ENCODE results near the gene TMEM116.

TMEM116 gene

DNA sequence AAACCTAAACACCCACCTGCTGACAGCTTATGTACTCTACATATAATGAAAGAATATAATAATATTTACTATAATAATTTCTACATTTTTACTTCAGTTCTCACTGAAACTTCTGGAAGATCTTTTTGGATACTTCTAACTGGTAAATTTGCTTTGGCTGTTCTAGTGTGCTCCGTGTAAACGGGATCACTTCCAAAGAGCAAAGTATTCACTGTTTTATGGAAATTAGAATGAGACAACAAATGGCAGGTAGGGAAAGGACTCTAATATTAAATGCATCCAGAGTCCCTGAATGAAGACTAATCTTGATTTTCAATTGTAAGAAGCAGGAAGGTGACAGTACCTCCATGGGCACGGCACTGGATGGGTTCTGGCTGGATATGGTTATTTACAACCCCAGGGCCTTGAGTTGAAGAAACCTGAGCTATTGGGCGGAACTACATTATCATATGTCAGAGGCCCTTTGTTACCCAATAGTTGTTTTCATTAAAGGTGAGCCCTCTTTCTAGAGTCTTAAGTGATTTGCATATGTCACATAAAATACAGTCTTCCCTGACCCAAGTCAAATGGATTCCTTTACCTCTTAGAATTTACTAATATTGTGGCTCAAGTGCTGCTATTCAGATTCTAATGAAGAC, 10.9 kb upstream of the TMEM116 start:
- Histone ChIP-seq H3K79me2 (ENCODE audit: insufficient read depth, low read length) (peaks cover 22% of the 10 kb centered on the region; the same call in 1 of the 2 replicates), H3K9me2 (replicated peaks; ENCODE audit: low read depth, low read length) (no peaks in the 10 kb centered on the region), H3K9me3 (ENCODE audit: insufficient read depth, low read depth, low read length) (no peaks in the 10 kb centered on the region), H3F3A (ENCODE audit: low read depth) (no peaks in the 10 kb centered on the region), H3K9ac (ENCODE audit: low read depth, low read length, poor library complexity, severe bottlenecking) (no peak overlapping the region), H3K4me2 (ENCODE audit: low read depth, low read length, poor library complexity, severe bottlenecking) (no peak overlapping the region), H4K20me1 (ENCODE audit: insufficient read depth, low read length, poor library complexity, severe bottlenecking) (peaks cover 9% of the 10 kb centered on the region), H3K27me3 (ENCODE audit: insufficient read depth, low read length, poor library complexity, severe bottlenecking) (no peaks in the 10 kb centered on the region), H3K36me3 (ENCODE audit: insufficient read depth, low read length) (peaks cover 55% of the 10 kb centered on the region), H2AFZ (ENCODE audit: low read length) (no peak overlapping the region), H3K4me3 (ENCODE audit: low read length, poor library complexity, severe bottlenecking) (no peak overlapping the region), H3K4me1 (ENCODE audit: insufficient read depth, low read length, poor library complexity, severe bottlenecking) (peaks cover under 1% of the 10 kb centered on the region)
- TF ChIP-seq EZH2phosphoT487 (IDR thresholded peaks at IDR 0.05; ENCODE audit: borderline replicate concordance) = no peak
- TF ChIP-seq, protein P1, sequence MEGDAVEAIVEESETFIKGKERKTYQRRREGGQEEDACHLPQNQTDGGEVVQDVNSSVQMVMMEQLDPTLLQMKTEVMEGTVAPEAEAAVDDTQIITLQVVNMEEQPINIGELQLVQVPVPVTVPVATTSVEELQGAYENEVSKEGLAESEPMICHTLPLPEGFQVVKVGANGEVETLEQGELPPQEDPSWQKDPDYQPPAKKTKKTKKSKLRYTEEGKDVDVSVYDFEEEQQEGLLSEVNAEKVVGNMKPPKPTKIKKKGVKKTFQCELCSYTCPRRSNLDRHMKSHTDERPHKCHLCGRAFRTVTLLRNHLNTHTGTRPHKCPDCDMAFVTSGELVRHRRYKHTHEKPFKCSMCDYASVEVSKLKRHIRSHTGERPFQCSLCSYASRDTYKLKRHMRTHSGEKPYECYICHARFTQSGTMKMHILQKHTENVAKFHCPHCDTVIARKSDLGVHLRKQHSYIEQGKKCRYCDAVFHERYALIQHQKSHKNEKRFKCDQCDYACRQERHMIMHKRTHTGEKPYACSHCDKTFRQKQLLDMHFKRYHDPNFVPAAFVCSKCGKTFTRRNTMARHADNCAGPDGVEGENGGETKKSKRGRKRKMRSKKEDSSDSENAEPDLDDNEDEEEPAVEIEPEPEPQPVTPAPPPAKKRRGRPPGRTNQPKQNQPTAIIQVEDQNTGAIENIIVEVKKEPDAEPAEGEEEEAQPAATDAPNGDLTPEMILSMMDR (conservative IDR thresholded peaks at IDR 0.05; ENCODE audit: low read length) = no peak

DNA sequence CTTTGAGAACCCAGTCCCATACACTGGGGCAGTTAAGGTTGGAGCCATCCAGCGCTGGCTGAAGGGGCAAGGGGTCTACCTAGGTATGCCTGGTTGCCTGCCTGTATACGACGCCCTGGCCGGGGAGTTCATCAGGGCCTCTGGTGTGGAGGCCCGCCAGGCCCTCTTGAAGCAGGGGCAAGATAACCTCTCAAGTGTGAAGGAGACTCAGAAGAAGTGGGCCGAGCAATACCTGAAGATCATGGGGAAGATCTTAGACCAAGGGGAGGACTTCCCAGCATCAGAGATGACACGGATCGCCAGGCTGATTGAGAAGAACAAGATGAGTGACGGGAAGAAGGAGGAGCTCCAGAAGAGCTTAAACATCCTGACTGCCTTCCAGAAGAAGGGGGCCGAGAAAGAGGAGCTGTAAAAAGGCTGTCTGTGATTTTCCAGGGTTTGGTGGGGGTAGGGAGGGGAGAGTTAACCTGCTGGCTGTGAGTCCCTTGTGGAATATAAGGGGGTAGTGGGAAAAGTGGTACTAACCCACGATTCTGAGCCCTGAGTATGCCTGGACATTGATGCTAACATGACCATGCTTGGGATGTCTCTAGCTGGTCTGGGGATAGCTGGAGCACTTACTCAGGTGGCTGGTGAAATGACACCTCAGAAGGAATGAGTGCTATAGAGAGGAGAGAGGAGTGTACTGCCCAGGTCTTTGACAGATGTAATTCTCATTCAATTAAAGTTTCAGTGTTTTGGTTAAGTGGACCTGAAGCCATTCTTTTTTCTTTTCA, 9.5 kb upstream of the TMEM116 start:
- no peaks in the 10 kb centered on the region for H3K9me2 ChIP-seq (replicated peaks; ENCODE audit: low read depth, low read length)
- H3K4me1 ChIP-seq (ENCODE audit: insufficient read depth, low read length, poor library complexity, severe bottlenecking) = peaks cover 6% of the 10 kb centered on the region
- H3F3A ChIP-seq (ENCODE audit: low read depth) = no peaks in the 10 kb centered on the region
- H3K36me3 ChIP-seq (ENCODE audit: insufficient read depth, low read length) = peaks cover 49% of the 10 kb centered on the region
- H3K27me3 ChIP-seq (ENCODE audit: insufficient read depth, low read length, poor library complexity, severe bottlenecking) = no peaks in the 10 kb centered on the region
- no peak overlapping the region for H3K4me2 ChIP-seq (ENCODE audit: low read depth, low read length, poor library complexity, severe bottlenecking)
- H4K20me1 ChIP-seq (ENCODE audit: insufficient read depth, low read length, poor library complexity, severe bottlenecking) = peaks cover 15% of the 10 kb centered on the region
- H3K79me2 ChIP-seq (ENCODE audit: insufficient read depth, low read length) = peaks cover 35% of the 10 kb centered on the region
- no peak overlapping the region for H3K9ac ChIP-seq (ENCODE audit: low read depth, low read length, poor library complexity, severe bottlenecking)
- no peaks in the 10 kb centered on the region for H3K9me3 ChIP-seq (ENCODE audit: insufficient read depth, low read depth, low read length)
- H2AFZ ChIP-seq (ENCODE audit: low read length) = no peak overlapping the region
- H3K4me3 ChIP-seq (ENCODE audit: low read length, poor library complexity, severe bottlenecking) = no peak overlapping the region
- no peak for TF ChIP-seq EZH2phosphoT487 (IDR thresholded peaks at IDR 0.05; ENCODE audit: borderline replicate concordance)
- TF ChIP-seq, protein P1 (conservative IDR thresholded peaks at IDR 0.05; ENCODE audit: low read length) = no peak

DNA sequence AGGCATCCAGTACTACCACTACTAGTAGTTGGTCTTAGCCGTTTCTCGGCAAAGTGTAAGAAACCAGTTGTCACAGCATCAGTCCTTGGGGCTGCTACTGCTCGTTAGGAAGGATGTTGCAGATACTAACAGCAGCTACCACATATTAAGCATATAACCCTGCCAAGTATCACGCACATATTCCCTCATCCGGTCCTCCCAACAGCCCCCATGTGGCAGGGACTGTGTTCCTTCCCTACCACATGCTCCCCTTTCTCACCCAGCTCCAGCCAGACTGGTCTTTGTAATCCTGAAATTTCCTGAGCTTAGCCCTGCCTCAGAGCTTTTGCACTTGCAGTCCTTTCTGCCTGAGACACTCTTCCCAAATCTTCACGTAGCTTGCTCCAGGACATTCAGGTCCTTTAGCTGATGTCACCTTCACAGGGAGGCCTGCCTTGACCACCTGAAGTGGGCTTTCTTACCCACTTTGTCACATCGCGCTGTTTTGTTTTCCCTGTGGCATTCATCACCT, 8.0 kb upstream of the TMEM116 start:
- no peak for TF ChIP-seq EZH2phosphoT487 (IDR thresholded peaks at IDR 0.05; ENCODE audit: borderline replicate concordance)
- TF ChIP-seq, protein P1 (conservative IDR thresholded peaks at IDR 0.05; ENCODE audit: low read length) = no peak
- no peaks in the 10 kb centered on the region for H3K27me3 ChIP-seq (ENCODE audit: insufficient read depth, low read length, poor library complexity, severe bottlenecking)
- H3K4me3 ChIP-seq (ENCODE audit: low read length, poor library complexity, severe bottlenecking) = no peak overlapping the region
- H4K20me1 ChIP-seq (ENCODE audit: insufficient read depth, low read length, poor library complexity, severe bottlenecking) = peaks cover 24% of the 10 kb centered on the region
- peaks cover 6% of the 10 kb centered on the region for H3K4me1 ChIP-seq (ENCODE audit: insufficient read depth, low read length, poor library complexity, severe bottlenecking)
- H3K79me2 ChIP-seq (ENCODE audit: insufficient read depth, low read length) = peaks cover 50% of the 10 kb centered on the region
- H2AFZ ChIP-seq (ENCODE audit: low read length) = no peak overlapping the region
- no peaks in the 10 kb centered on the region for H3F3A ChIP-seq (ENCODE audit: low read depth)
- peaks cover 51% of the 10 kb centered on the region for H3K36me3 ChIP-seq (ENCODE audit: insufficient read depth, low read length)
- no peaks in the 10 kb centered on the region for H3K9me2 ChIP-seq (replicated peaks; ENCODE audit: low read depth, low read length)
- H3K4me2 ChIP-seq (ENCODE audit: low read depth, low read length, poor library complexity, severe bottlenecking) = no peak overlapping the region
- no peaks in the 10 kb centered on the region for H3K9me3 ChIP-seq (ENCODE audit: insufficient read depth, low read depth, low read length)
- H3K9ac ChIP-seq (ENCODE audit: low read depth, low read length, poor library complexity, severe bottlenecking) = no peak overlapping the region
